K562 (cell line): ENCODE results near the gene RAB1B. TPM values are rescaled to one million over a fixed set of nuclear protein-coding genes. Genes with fewer than 3 reads are reported as not detected.

Experiments
- CBX2 ChIP-seq: fragments of 200-600 bp; sonication (generic); IDR thresholded peaks from one replicate; pipeline ENCODE4 v1.6.1; 2012; ENCODE audit warnings: mild to moderate bottlenecking, low read length, inconsistent platforms; ENCODE audit not compliant: insufficient read depth, poor library complexity, severe bottlenecking
- CREB1 ChIP-seq, 2 experiments: sonication (generic) in 1 of 2; formaldehyde crosslinking in 1 of 2; IDR thresholded peaks; 2 replicates each; pipeline versions ENCODE4 v1.6.1 to v1.8.0; 2012 to 2022; ENCODE audit warnings: inconsistent platforms in 1 of 2, mild to moderate bottlenecking in 1 of 2, missing genetic modification reagents in 1 of 2, moderate library complexity in 1 of 2
- E2F4 ChIP-seq: sonication (generic); formaldehyde crosslinking; IDR thresholded peaks from 2 replicates; pipeline ENCODE4 v1.8.0; 2022; ENCODE audit warnings: mild to moderate bottlenecking, low read depth, missing genetic modification reagents
- HMGXB4 ChIP-seq: sonication (generic); formaldehyde crosslinking; IDR thresholded peaks from 2 replicates; pipeline ENCODE4 v1.8.1; 2023; ENCODE audit warnings: mild to moderate bottlenecking, missing genetic modification reagents
- MAFK ChIP-seq: IDR thresholded peaks from 2 replicates; pipeline ENCODE4 v1.6.1; 2011; ENCODE audit warnings: low read length, improper control_type of control experiment
- MXI1 ChIP-seq: IDR thresholded peaks from 2 replicates; pipeline ENCODE4 v1.6.1; 2011; ENCODE audit warnings: low read depth, mild to moderate bottlenecking, improper control_type of control experiment, low read length
- NFATC3 ChIP-seq: fragments of 450-650 bp; IDR thresholded peaks from 2 replicates; pipeline ENCODE4 v1.6.1; 2017; ENCODE audit warnings: mild to moderate bottlenecking
- NFXL1 ChIP-seq: fragments of 450-650 bp; formaldehyde crosslinking; IDR thresholded peaks from 2 replicates; pipeline ENCODE4 v1.4.0; 2021; ENCODE audit warnings: mild to moderate bottlenecking
- PHF21A ChIP-seq: fragments of 450-650 bp; IDR thresholded peaks from 2 replicates; pipeline ENCODE4 v1.6.1; 2017; ENCODE audit warnings: low read depth, borderline replicate concordance
- RFX1 ChIP-seq: fragments of 450-650 bp; IDR thresholded peaks from 2 replicates; pipeline ENCODE4 v1.6.1; 2016; ENCODE audit warnings: mild to moderate bottlenecking, moderate library complexity
- SRSF1 ChIP-seq: fragments of 200-400 bp; formaldehyde crosslinking; IDR thresholded peaks from 2 replicates; pipeline ENCODE4 v1.6.1; 2017; ENCODE audit warnings: mild to moderate bottlenecking, low read depth, low read length, moderate library complexity
- ZFPM2 ChIP-seq: fragments of 250-450 bp; sonication (Bioruptor Pico); IDR thresholded peaks from 2 replicates; pipeline ENCODE4 v1.5.1; 2022; ENCODE audit warnings: mild to moderate bottlenecking
- ZNF311 ChIP-seq: fragments of 250-450 bp; sonication (Bioruptor Pico); IDR thresholded peaks from 2 replicates; pipeline ENCODE4 v1.4.0; 2020; ENCODE audit warnings: mild to moderate bottlenecking, moderate library complexity
- ZNF584 ChIP-seq: fragments of 200-800 bp; sonication (Bioruptor generic); IDR thresholded peaks from 2 replicates; pipeline ENCODE4 v1.6.1; 2016; ENCODE audit warnings: low read depth, mild to moderate bottlenecking, missing genetic modification characterization, missing compliant biosample characterization
- ZNF644 ChIP-seq: fragments of 200-800 bp; sonication (Bioruptor generic); IDR thresholded peaks from 2 replicates; pipeline ENCODE4 v1.6.1; 2016; ENCODE audit warnings: low read depth, missing genetic modification characterization, missing compliant biosample characterization
- polyA plus RNA-seq, 8 experiments: library from polyadenylated mRNA; depleted of rRNA in 4 of 8; stranded (reverse) in 5 of 8; unstranded in 3 of 8; fragments of >200 nt; fragmentation: Nextera tagmentation in 2 of 8; fragmentation: Illumina TruSeq in 1 of 8; extraction: Ambion mirVana in 2 of 8; extraction: Trizol in 1 of 8; gene quantifications; 2 replicates each; pipeline versions ENCODE4 v1.2.1 to v1.2.3, GENCODE V29; 2011 to 2014; ENCODE audit warnings: inconsistent platforms in 1 of 8, missing spikeins in 1 of 8
- total RNA-seq, 7 experiments: library from RNA; depleted of rRNA in 6 of 7; stranded (reverse); fragments of >200 nt in 6 of 7; fragmentation: Illumina TruSeq in 2 of 7; extraction: Trizol in 2 of 7; gene quantifications; 2 replicates each; pipeline versions ENCODE4 v1.2.1 to v1.2.3, GENCODE V29; 2011 to 2021; ENCODE audit warnings: low replicate concordance in 1 of 7
- TF ChIP-seq, protein P1 (sequence below): fragments of 450-650 bp; formaldehyde crosslinking; conservative IDR thresholded peaks from 2 replicates; pipeline ENCODE4 v1.4.0; 2022; ENCODE audit warnings: mild to moderate bottlenecking, missing genetic modification characterization
- TF ChIP-seq, protein P2 (sequence below): fragments of 450-650 bp; IDR thresholded peaks from 2 replicates; pipeline ENCODE4 v1.7.1; 2018; ENCODE audit warnings: mild to moderate bottlenecking, low read depth; ENCODE audit not compliant: partially characterized antibody
- TF ChIP-seq, protein P3 (sequence below): sonication (generic); formaldehyde crosslinking; IDR thresholded peaks from 2 replicates; pipeline ENCODE4 v1.8.1; 2023; ENCODE audit warnings: mild to moderate bottlenecking, missing genetic modification reagents, moderate library complexity

The RAB1B gene
- total and polyA plus RNA-seq, 9 of the 15 experiments (the other 6 are each of a cell fraction or from before 2014, with no cell fraction given), result 5.6 to 146 (median 98.6) TPM

- TF ChIP-seq NFXL1 (CRISPR knock-in tag) (no peak), ZNF311 (CRISPR knock-in tag) (no peak), HMGXB4 (no peak), CBX2 (no peak), RFX1 (peak; percentile 100), ZNF644 (tag) (no peak), PHF21A (no peak), MXI1 (peak; percentile 100), ZFPM2 (CRISPR knock-in tag) (no peak), NFATC3 (no peak), ZNF584 (CRISPR knock-in tag) (no peak), E2F4 (no peak), CREB1 (IDR thresholded peaks at IDR 0.05) (no peak; the same call in 1 of the 2 replicates), CREB1 (CRISPR knock-in tag; IDR thresholded peaks at IDR 0.05) (peak; percentile 81), SRSF1 (no peak), MAFK (no peak)
- TF ChIP-seq, protein P1, sequence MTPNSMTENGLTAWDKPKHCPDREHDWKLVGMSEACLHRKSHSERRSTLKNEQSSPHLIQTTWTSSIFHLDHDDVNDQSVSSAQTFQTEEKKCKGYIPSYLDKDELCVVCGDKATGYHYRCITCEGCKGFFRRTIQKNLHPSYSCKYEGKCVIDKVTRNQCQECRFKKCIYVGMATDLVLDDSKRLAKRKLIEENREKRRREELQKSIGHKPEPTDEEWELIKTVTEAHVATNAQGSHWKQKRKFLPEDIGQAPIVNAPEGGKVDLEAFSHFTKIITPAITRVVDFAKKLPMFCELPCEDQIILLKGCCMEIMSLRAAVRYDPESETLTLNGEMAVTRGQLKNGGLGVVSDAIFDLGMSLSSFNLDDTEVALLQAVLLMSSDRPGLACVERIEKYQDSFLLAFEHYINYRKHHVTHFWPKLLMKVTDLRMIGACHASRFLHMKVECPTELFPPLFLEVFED (CRISPR knock-in tag), result no peak
- TF ChIP-seq, protein P2, sequence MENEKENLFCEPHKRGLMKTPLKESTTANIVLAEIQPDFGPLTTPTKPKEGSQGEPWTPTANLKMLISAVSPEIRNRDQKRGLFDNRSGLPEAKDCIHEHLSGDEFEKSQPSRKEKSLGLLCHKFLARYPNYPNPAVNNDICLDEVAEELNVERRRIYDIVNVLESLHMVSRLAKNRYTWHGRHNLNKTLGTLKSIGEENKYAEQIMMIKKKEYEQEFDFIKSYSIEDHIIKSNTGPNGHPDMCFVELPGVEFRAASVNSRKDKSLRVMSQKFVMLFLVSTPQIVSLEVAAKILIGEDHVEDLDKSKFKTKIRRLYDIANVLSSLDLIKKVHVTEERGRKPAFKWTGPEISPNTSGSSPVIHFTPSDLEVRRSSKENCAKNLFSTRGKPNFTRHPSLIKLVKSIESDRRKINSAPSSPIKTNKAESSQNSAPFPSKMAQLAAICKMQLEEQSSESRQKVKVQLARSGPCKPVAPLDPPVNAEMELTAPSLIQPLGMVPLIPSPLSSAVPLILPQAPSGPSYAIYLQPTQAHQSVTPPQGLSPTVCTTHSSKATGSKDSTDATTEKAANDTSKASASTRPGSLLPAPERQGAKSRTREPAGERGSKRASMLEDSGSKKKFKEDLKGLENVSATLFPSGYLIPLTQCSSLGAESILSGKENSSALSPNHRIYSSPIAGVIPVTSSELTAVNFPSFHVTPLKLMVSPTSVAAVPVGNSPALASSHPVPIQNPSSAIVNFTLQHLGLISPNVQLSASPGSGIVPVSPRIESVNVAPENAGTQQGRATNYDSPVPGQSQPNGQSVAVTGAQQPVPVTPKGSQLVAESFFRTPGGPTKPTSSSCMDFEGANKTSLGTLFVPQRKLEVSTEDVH, result peak; percentile 72
- TF ChIP-seq, protein P3, sequence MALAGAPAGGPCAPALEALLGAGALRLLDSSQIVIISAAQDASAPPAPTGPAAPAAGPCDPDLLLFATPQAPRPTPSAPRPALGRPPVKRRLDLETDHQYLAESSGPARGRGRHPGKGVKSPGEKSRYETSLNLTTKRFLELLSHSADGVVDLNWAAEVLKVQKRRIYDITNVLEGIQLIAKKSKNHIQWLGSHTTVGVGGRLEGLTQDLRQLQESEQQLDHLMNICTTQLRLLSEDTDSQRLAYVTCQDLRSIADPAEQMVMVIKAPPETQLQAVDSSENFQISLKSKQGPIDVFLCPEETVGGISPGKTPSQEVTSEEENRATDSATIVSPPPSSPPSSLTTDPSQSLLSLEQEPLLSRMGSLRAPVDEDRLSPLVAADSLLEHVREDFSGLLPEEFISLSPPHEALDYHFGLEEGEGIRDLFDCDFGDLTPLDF (CRISPR knock-in tag), result no peak
Measured at GRCh38 chr11:66282468-66283455, 14.3 kb downstream of the RAB1B start (continued).
